NT2/D1 (cell line): ENCODE measurements around the gene PPP1R7.
A peak's percentile ranks its signal among the peaks of the same experiment; 100 is the strongest.

Experiments used
- DNase-seq: peaks from one replicate; pipeline ENCODE4 v3.0.0-alpha.2; 2011; ENCODE audit warnings: low read depth, low spot score
- H3K27me3 ChIP-seq: 2 replicates; pipeline ENCODE4 v1.6.0; 2011; ENCODE audit warnings: mild to moderate bottlenecking; ENCODE audit not compliant: insufficient read length, insufficient read depth
- H3K36me3 ChIP-seq: 2 replicates; pipeline ENCODE4 v1.6.1; 2011; ENCODE audit warnings: mild to moderate bottlenecking, low read length, mixed read lengths; ENCODE audit not compliant: insufficient read depth, insufficient read length
- H3K4me1 ChIP-seq: 2 replicates; pipeline ENCODE4 v1.5.1; 2011; ENCODE audit not compliant: insufficient read depth, insufficient read length
- H3K4me3 ChIP-seq: 2 replicates; pipeline ENCODE4 v1.5.1; 2011; ENCODE audit warnings: low read depth; ENCODE audit not compliant: insufficient read length
- H3K9ac ChIP-seq: 2 replicates; pipeline ENCODE4 v1.6.0; 2011; ENCODE audit warnings: low read depth; ENCODE audit not compliant: insufficient read length
- H3K9me3 ChIP-seq: 2 replicates; pipeline ENCODE4 v1.5.1; 2011; ENCODE audit warnings: mild to moderate bottlenecking, low read length; ENCODE audit not compliant: insufficient read depth
- SUZ12 ChIP-seq: IDR thresholded peaks from 2 replicates; pipeline ENCODE4 v1.6.1; 2011; ENCODE audit not compliant: insufficient read length, insufficient read depth; ENCODE audit errors: extremely low read depth
- YY1 ChIP-seq: IDR thresholded peaks from 2 replicates; pipeline ENCODE4 v1.6.1; 2011; ENCODE audit not compliant: insufficient read length, insufficient read depth
- ZNF274 ChIP-seq: IDR thresholded peaks from 2 replicates; pipeline ENCODE4 v1.6.1; 2011; ENCODE audit warnings: mild to moderate bottlenecking, low read depth, low read length

The PPP1R7 gene

DNA sequence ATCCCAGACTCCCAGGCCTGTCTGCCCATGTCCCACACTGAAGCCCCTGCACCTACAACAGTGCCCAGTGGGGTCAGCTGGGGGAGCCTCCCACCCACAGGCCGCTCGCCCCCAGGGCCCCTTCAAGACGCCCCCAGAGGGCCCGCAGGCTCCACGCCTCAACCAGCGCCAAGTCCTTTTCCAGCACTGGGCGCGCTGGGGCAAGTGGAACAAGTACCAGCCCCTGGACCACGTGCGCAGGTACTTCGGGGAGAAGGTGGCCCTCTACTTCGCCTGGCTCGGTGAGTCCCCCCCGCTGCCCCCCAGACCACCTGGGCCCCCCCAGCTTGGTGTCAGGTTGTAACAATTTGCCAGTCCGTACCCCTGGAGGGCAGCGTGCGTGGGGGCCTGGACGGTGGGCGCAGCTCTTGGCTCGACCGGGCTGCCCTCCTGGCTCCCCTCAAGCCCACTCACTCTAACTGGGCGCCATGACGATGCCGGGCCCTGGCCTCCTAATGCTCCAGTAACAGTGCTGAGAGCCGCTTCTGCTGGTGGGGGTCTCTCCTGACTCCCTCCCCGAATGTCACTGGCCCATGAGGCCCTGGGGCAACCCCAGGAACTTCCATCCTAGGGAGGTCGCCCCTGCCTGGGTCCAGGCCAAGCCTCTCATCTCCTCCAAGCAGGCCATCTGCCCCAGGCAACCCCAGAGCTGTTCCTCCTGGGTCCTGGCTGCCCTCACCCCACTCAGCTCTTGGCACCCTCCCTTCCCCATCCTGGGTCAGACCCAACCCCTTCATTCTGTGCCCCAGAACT is 53.1 kb downstream of the PPP1R7 start:
- Histone ChIP-seq H3K9ac (no peak overlapping the region), H3K27me3 (no peaks in the 10 kb centered on the region), H3K9me3 (no peaks in the 10 kb centered on the region), H3K4me1 (peaks cover 30% of the 10 kb centered on the region), H3K4me3 (no peak overlapping the region), H3K36me3 (no peaks in the 10 kb centered on the region)
- DNase-seq = no peak
- TF ChIP-seq YY1 (no peak), ZNF274 (no peak)

DNA sequence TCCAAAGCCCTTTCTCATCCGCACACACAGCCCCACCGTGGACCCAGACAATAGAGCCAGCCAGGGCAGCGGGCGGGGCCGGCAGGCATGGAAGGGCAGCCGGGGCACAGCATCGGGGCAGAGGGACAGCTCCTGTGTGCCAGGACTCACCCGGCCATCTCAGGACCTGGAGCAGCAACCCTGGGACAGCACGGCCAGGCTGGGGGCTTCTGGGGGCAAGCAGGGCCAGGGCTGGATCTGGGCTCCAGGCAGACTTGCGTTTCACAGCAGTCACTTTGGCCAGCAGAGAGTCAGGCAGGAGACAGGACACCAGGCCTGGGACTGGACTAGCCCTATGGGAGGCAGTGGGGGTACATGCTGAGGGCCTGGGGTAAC is 53.7 kb downstream of the PPP1R7 start:
- H3K9me3 ChIP-seq = no peaks in the 10 kb centered on the region
- peak overlapping the region; percentile 32 for H3K9ac ChIP-seq
- H3K36me3 ChIP-seq = no peaks in the 10 kb centered on the region
- DNase-seq = no peak
- H3K4me3 ChIP-seq = no peak overlapping the region
- TF ChIP-seq SUZ12 = no peak
- TF ChIP-seq YY1 = no peak
- no peak for TF ChIP-seq ZNF274
- no peaks in the 10 kb centered on the region for H3K27me3 ChIP-seq
- H3K4me1 ChIP-seq = peaks cover 30% of the 10 kb centered on the region

DNA sequence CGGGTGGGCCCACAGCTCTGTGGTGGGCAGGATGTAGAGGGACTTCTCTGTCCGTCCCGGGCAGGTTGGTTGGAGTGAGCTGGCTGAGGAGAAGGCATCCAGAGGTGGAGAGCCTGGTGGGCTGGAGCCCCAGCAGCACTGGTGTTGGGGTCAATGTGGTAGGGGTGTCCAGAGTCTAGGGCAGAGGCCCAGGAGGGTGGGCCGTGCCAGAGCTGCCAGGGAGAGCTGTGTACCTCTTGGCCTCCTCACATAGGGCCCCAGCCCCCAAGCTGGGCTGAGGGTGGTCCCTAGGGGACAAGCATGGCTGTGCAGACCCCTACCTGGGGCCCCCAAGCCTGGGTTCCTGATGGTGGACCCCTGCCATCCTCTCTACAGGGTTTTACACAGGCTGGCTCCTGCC is 54.2 kb downstream of the PPP1R7 start:
- H3K27me3 ChIP-seq = no peaks in the 10 kb centered on the region
- peaks cover 30% of the 10 kb centered on the region for H3K4me1 ChIP-seq
- no peaks in the 10 kb centered on the region for H3K36me3 ChIP-seq
- no peak for DNase-seq
- TF ChIP-seq ZNF274 = no peak
- no peak for TF ChIP-seq SUZ12
- TF ChIP-seq YY1 = no peak
- H3K9ac ChIP-seq = no peak overlapping the region
- H3K9me3 ChIP-seq = no peaks in the 10 kb centered on the region
- H3K4me3 ChIP-seq = no peak overlapping the region

DNA sequence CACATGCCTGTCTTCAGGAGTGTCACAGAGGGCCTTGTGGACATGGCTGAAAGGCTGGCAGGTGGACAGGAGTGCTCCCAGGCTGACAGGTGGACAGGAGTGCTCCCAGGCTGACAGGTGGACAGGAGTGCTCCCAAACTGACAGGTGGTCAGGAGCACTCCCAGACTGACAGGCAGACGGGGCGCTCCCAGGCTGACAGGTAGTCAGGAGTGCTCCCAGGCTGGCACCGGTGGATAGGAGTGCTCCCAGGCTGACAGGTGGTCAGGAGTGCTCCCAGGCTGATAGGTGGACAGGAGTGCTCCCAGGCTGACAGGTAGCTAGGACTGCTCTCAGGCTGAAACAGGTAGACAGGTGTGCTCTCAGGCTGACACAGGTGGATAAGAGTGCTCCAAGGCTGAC is 54.8 kb downstream of the PPP1R7 start:
- Histone ChIP-seq H3K4me1 (peaks cover 29% of the 10 kb centered on the region), H3K9me3 (no peaks in the 10 kb centered on the region), H3K9ac (no peak overlapping the region), H3K4me3 (no peak overlapping the region), H3K36me3 (no peaks in the 10 kb centered on the region), H3K27me3 (no peaks in the 10 kb centered on the region)
- DNase-seq = no peak
- TF ChIP-seq ZNF274 = no peak
- TF ChIP-seq SUZ12 = no peak
- no peak for TF ChIP-seq YY1

DNA sequence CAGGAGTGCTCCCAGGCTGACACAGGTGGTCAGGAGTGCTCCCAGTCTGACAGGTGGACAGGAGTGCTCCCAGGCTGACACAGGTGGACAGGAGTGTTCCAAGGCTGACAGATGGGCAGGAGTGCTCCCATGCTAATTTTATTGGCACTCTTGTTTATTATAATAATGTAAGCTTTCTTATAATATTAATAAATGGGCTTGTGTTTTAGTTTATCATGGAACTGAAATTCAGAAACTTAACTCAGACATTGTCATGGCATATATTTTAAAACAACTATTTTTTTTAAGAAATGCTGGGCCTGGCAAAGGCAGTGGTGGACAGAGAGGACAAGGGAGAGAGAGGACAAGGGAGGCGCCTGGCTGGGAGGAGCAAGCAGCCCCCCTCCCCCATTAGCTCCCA is 56.9 kb downstream of the PPP1R7 start:
- TF ChIP-seq SUZ12 = no peak
- no peak for TF ChIP-seq ZNF274
- no peak for TF ChIP-seq YY1
- Histone ChIP-seq H3K9me3 (no peaks in the 10 kb centered on the region), H3K27me3 (no peaks in the 10 kb centered on the region), H3K4me3 (no peak overlapping the region), H3K36me3 (no peaks in the 10 kb centered on the region), H3K4me1 (peaks cover 33% of the 10 kb centered on the region), H3K9ac (no peak overlapping the region)
- DNase-seq = no peak

DNA sequence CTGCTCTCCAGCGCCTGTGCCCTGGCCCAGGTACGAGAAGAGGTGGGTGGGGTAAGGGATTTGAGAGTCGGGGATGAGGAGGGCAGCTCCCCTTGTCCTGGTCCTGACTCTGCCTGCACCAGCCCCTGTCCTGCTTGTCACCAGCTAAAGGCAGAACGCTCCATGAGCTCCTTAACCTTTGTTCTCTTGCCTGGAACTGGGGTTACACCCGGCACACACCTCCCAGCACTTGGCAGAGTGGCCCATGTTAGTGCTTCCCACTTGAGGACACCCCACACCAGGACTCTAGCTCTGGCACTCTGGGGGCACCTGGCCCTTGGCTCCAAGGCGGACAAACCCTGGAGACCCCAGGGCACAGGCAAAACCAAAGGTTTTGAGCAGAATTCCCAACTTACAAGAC is 57.4 kb downstream of the PPP1R7 start:
- Histone ChIP-seq H3K4me3 (no peak overlapping the region), H3K36me3 (no peaks in the 10 kb centered on the region), H3K9me3 (no peaks in the 10 kb centered on the region), H3K4me1 (peaks cover 36% of the 10 kb centered on the region), H3K9ac (no peak overlapping the region), H3K27me3 (no peaks in the 10 kb centered on the region)
- DNase-seq = no peak
- TF ChIP-seq YY1 (no peak), ZNF274 (no peak), SUZ12 (no peak)

DNA sequence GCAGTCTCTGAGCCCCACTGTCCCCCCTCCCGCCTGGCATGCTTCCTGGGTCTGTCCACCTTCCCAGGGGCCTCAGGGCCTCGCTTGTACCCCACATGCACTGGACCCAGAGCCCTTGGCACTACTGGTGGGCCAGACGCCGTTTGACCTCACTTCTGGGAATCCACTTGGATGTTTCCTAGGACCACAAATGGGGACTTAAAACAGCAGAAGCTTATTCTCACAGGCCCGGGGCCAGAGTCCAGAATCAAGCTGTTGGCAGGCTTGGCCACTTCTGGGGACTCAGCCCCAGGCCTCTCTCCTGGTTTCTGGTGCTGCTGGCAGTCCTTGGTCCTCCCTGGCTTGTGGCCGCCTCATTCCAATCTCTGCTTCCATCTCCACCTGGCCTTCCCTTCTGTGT is 57.8 kb downstream of the PPP1R7 start:
- Histone ChIP-seq H3K36me3 (no peaks in the 10 kb centered on the region), H3K27me3 (no peaks in the 10 kb centered on the region), H3K9me3 (no peaks in the 10 kb centered on the region), H3K9ac (no peak overlapping the region), H3K4me3 (no peak overlapping the region), H3K4me1 (peaks cover 36% of the 10 kb centered on the region)
- DNase-seq = no peak
- TF ChIP-seq YY1 (no peak), ZNF274 (no peak), SUZ12 (no peak)
